Measurements from ENCODE around the gene FAM217B. TPM values are rescaled to one million over a fixed set of nuclear protein-coding genes. Genes with fewer than 3 reads are reported as not detected.
A peak's percentile ranks its signal among the peaks of the same experiment; 100 is the strongest.

FAM217B gene
- total RNA-seq, 6 donors from 2014 or later, result 7.1 to 21.3 (median 13.0) TPM

GRCh38 chr20:59940956-59941294, 736 bp downstream of the FAM217B start:
- no peak for TF ChIP-seq POLR2AphosphoS5 (IDR thresholded peaks at IDR 0.05)
- no peak for TF ChIP-seq CTCF (IDR thresholded peaks at IDR 0.05)
- no peak for TF ChIP-seq POLR2A (IDR thresholded peaks at IDR 0.05)
- TF ChIP-seq EP300 (IDR thresholded peaks at IDR 0.05), result no peak
- H3K27me3 ChIP-seq, result no peaks in the 10 kb centered on the region
- peaks cover 13 to 36% (median 15%) of the 10 kb centered on the region in 4 donors for H3K36me3 ChIP-seq
- peak overlapping the region; percentile 32 to 80 (median 76) for H3K4me3 ChIP-seq
- no peaks in the 10 kb centered on the region for H3K9me3 ChIP-seq
- WGBS, 2 donors, result 0 to 1% methylated on average over 3 to 4 of the region's 4 CpGs
- ATAC-seq (ENCODE audit: low FRiP score in 2 of 2), result no peak
- H3K27ac ChIP-seq, result peak overlapping the region; percentile 96 to 98 (median 96)
- peaks cover 53 to 66% (median 54%) of the 10 kb centered on the region in 4 donors for H3K4me1 ChIP-seq
- DNase-seq, result no peak

- DNase-seq, result no peak
- WGBS, 2 donors, result 76 to 85% methylated on average over 2 of the region's 2 CpGs
- H3K4me1 ChIP-seq, result peaks cover 41 to 65% (median 47%) of the 10 kb centered on the region in 4 donors
- no peak overlapping the region for H3K4me3 ChIP-seq
- TF ChIP-seq POLR2A (IDR thresholded peaks at IDR 0.05) (no peak), POLR2AphosphoS5 (IDR thresholded peaks at IDR 0.05) (no peak), EP300 (IDR thresholded peaks at IDR 0.05) (no peak), CTCF (IDR thresholded peaks at IDR 0.05) (no peak)
- H3K9me3 ChIP-seq, result no peaks in the 10 kb centered on the region
- no peaks in the 10 kb centered on the region for H3K27me3 ChIP-seq
- peak overlapping the region in 2 of 4 donors; percentile 96 to 97 for H3K27ac ChIP-seq
- H3K36me3 ChIP-seq, result peaks cover 13 to 32% (median 15%) of the 10 kb centered on the region in 4 donors
- no peak for ATAC-seq (ENCODE audit: low FRiP score in 2 of 2)
These were observed 2.1 kb downstream of the FAM217B start for GRCh38 chr20:59942245-59942644.

GRCh38 chr20:59944726-59945125, 4.5 kb downstream of the FAM217B start:
- Histone ChIP-seq H3K9me3 (no peaks in the 10 kb centered on the region), H3K4me3 (no peak overlapping the region), H3K4me1 (peaks cover 36 to 60% (median 40%) of the 10 kb centered on the region in 4 donors), H3K27me3 (no peaks in the 10 kb centered on the region), H3K36me3 (peaks cover 13 to 37% (median 15%) of the 10 kb centered on the region in 4 donors), H3K27ac (no peak overlapping the region)
- WGBS, 2 donors, result 70 to 86% methylated on average over 7 of the region's 7 CpGs
- ATAC-seq (ENCODE audit: low FRiP score in 2 of 2) (no peak), DNase-seq (no peak)
- TF ChIP-seq EP300 (IDR thresholded peaks at IDR 0.05) (no peak), POLR2A (IDR thresholded peaks at IDR 0.05) (no peak), CTCF (IDR thresholded peaks at IDR 0.05) (no peak), POLR2AphosphoS5 (IDR thresholded peaks at IDR 0.05) (no peak)

- peaks cover 36 to 60% (median 40%) of the 10 kb centered on the region in 4 donors for H3K4me1 ChIP-seq
- H3K4me3 ChIP-seq, result no peak overlapping the region
- DNase-seq (no peak), ATAC-seq (ENCODE audit: low FRiP score in 2 of 2) (no peak)
- H3K36me3 ChIP-seq, result peaks cover 13 to 42% (median 15%) of the 10 kb centered on the region in 4 donors
- H3K27ac ChIP-seq, result no peak overlapping the region
- WGBS, 2 donors, result 59 to 70% methylated on average over 3 of the region's 3 CpGs
- H3K27me3 ChIP-seq, result no peaks in the 10 kb centered on the region
- TF ChIP-seq EP300 (IDR thresholded peaks at IDR 0.05) (no peak), CTCF (IDR thresholded peaks at IDR 0.05) (no peak), POLR2A (IDR thresholded peaks at IDR 0.05) (no peak), POLR2AphosphoS5 (IDR thresholded peaks at IDR 0.05) (no peak)
- no peaks in the 10 kb centered on the region for H3K9me3 ChIP-seq
These were observed 5.0 kb downstream of the FAM217B start for GRCh38 chr20:59945175-59945574.

GRCh38 chr20:59945731-59946130, 5.5 kb downstream of the FAM217B start:
- Histone ChIP-seq H3K4me1 (peaks cover 36 to 60% (median 40%) of the 10 kb centered on the region in 4 donors), H3K27me3 (no peaks in the 10 kb centered on the region), H3K4me3 (no peak overlapping the region), H3K36me3 (peaks cover 13 to 42% (median 15%) of the 10 kb centered on the region in 4 donors), H3K27ac (no peak overlapping the region), H3K9me3 (no peaks in the 10 kb centered on the region)
- ATAC-seq (ENCODE audit: low FRiP score in 2 of 2), result no peak
- TF ChIP-seq EP300 (IDR thresholded peaks at IDR 0.05) (no peak), CTCF (IDR thresholded peaks at IDR 0.05) (no peak), POLR2AphosphoS5 (IDR thresholded peaks at IDR 0.05) (no peak)
- DNase-seq, result no peak
- WGBS, 2 donors, result 79 to 88% methylated on average over 2 of the region's 2 CpGs
